GM06990 (cell line): Measurements from ENCODE around the gene ZNF438.

Experiments
- DNase-seq: peaks from one replicate; pipeline ENCODE4 v3.0.0-alpha.2; 2011; ENCODE audit not compliant: insufficient read length; ENCODE audit errors: extremely low read depth
- H3K27me3 ChIP-seq: replicated peaks from 2 replicates; pipeline ENCODE4 v1.6.0; 2011; ENCODE audit warnings: low read length; ENCODE audit not compliant: control insufficient read depth, insufficient read depth
- H3K36me3 ChIP-seq: 2 replicates; pipeline ENCODE4 v1.5.1; 2011; ENCODE audit warnings: low read length; ENCODE audit not compliant: control insufficient read depth, insufficient read depth
- H3K4me3 ChIP-seq: replicated peaks from 2 replicates; pipeline ENCODE4 v1.5.1; 2011; ENCODE audit warnings: low read depth, mild to moderate bottlenecking, control low read depth, low read length
- CTCF ChIP-seq: IDR thresholded peaks from 2 replicates; pipeline ENCODE4 v1.5.1; 2011; ENCODE audit warnings: low read length, control low read depth, mild to moderate bottlenecking, inconsistent platforms; ENCODE audit not compliant: insufficient read depth, poor library complexity, severe bottlenecking

ZNF438 gene

GRCh38 chr10:30847199-30847598, 184.5 kb downstream of the ZNF438 start:
- Histone ChIP-seq H3K27me3 (no peaks in the 10 kb centered on the region), H3K4me3 (no peak overlapping the region), H3K36me3 (no peaks in the 10 kb centered on the region)
- DNase-seq: no peak
- TF ChIP-seq CTCF: no peak

- H3K36me3 ChIP-seq: no peaks in the 10 kb centered on the region
- H3K4me3 ChIP-seq: no peak overlapping the region
- no peak for TF ChIP-seq CTCF
- H3K27me3 ChIP-seq: no peaks in the 10 kb centered on the region
- DNase-seq: no peak
Measured at GRCh38 chr10:30846710-30847109, 185.0 kb downstream of the ZNF438 start.

GRCh38 chr10:30842894-30843293, 188.8 kb downstream of the ZNF438 start:
- TF ChIP-seq CTCF: no peak
- no peaks in the 10 kb centered on the region for H3K27me3 ChIP-seq
- H3K36me3 ChIP-seq: no peaks in the 10 kb centered on the region
- H3K4me3 ChIP-seq: no peak overlapping the region
- no peak for DNase-seq

GRCh38 chr10:30842185-30842584, 189.5 kb downstream of the ZNF438 start:
- H3K27me3 ChIP-seq: no peaks in the 10 kb centered on the region
- no peak overlapping the region for H3K4me3 ChIP-seq
- TF ChIP-seq CTCF: no peak
- DNase-seq: no peak
- no peaks in the 10 kb centered on the region for H3K36me3 ChIP-seq

- Histone ChIP-seq H3K4me3 (no peak overlapping the region), H3K27me3 (no peaks in the 10 kb centered on the region), H3K36me3 (no peaks in the 10 kb centered on the region)
- no peak for DNase-seq
- TF ChIP-seq CTCF: no peak
Measured at GRCh38 chr10:30840395-30841050, 191.1 kb downstream of the ZNF438 start.

GRCh38 chr10:30839652-30840051, 192.0 kb downstream of the ZNF438 start:
- H3K36me3 ChIP-seq: no peaks in the 10 kb centered on the region
- no peak for TF ChIP-seq CTCF
- H3K4me3 ChIP-seq: no peak overlapping the region
- DNase-seq: no peak
- no peaks in the 10 kb centered on the region for H3K27me3 ChIP-seq
